Sigmoid colon (tissue), 7 donors: ENCODE data around the gene AQP12B. TPM values are rescaled to one million over a fixed set of nuclear protein-coding genes. Genes with fewer than 3 reads are reported as not detected.

Experiments
- DNase-seq: peaks from one replicate; pipeline ENCODE4 v3.0.0-alpha.2; 2019
- H3K27ac ChIP-seq, 4 donors: fragments of 200-600 bp; sonication (generic); one replicate each; pipeline ENCODE4 v1.5.1; 2016 to 2019; ENCODE audit warnings: mild to moderate bottlenecking in 1 of 4
- H3K27me3 ChIP-seq, 3 donors: fragments of 200-600 bp; sonication (generic); one replicate each; pipeline ENCODE4 v1.5.1; 2019; ENCODE audit warnings: mild to moderate bottlenecking in 1 of 3
- H3K36me3 ChIP-seq, 4 donors: fragments of 200-600 bp; sonication (generic); one replicate each; pipeline ENCODE4 v1.5.1; 2016 to 2019
- H3K4me1 ChIP-seq, 4 donors: fragments of 200-600 bp; sonication (generic); one replicate each; pipeline ENCODE4 v1.5.1; 2017 to 2019
- H3K4me3 ChIP-seq, 4 donors: fragments of 200-600 bp; sonication (generic); one replicate each; pipeline ENCODE4 v1.5.1; 2017 to 2019; ENCODE audit warnings: mild to moderate bottlenecking in 2 of 4, moderate library complexity in 1 of 4
- H3K9me3 ChIP-seq, 4 donors: fragments of 200-600 bp in 3 of 4; sonication (generic) in 3 of 4; one replicate each; pipeline versions ENCODE4 v1.5.1 to v1.6.1; 2013 to 2019
- EP300 ChIP-seq, 4 donors: sonication (generic); formaldehyde crosslinking; IDR thresholded peaks; one replicate each; pipeline ENCODE4 v1.6.1; 2017; ENCODE audit warnings: antibody characterized with exemption in 4 of 4
- POLR2A ChIP-seq, 2 donors: fragments of 450-650 bp; IDR thresholded peaks; one replicate each; pipeline ENCODE4 v1.6.1; 2016; ENCODE audit warnings: antibody characterized with exemption in 2 of 2, mild to moderate bottlenecking in 2 of 2, moderate library complexity in 2 of 2
- POLR2AphosphoS5 ChIP-seq, 4 donors: sonication (generic); formaldehyde crosslinking; IDR thresholded peaks; one replicate each; pipeline ENCODE4 v1.6.1; 2017; ENCODE audit warnings: antibody characterized with exemption in 4 of 4
- WGBS, 2 donors: extraction: QIAGEN DNeasy Blood & Tissue Kit; methylation state at CpG; one replicate each; pipeline ENCODE4 v1.1.7; 2013; 5-methylcytosine and 5-hydroxymethylcytosine counted together
- intact Hi-C: fragments of 100-400 bp; cut with DNase I; formaldehyde crosslinking; loops from one replicate; pipeline ENCODE4 v1.15.1; 2023
- polyA plus RNA-seq, 3 donors: library from polyadenylated mRNA; stranded (reverse); fragments of 200-250 nt; gene quantifications; one replicate each; pipeline ENCODE4 v1.2.3, GENCODE V29; 2013
- total RNA-seq, 4 donors: library from RNA; depleted of rRNA; stranded (reverse); fragments of >200 nt; gene quantifications; one replicate each; pipeline ENCODE4 v1.1.0, GENCODE V29; 2016
- TF ChIP-seq, protein P1 (sequence below), 4 experiments: fragments of 450-650 bp in 3 of 4; fragments of 200-600 bp in 1 of 4; IDR thresholded peaks; one replicate each; pipeline ENCODE4 v1.5.1; 2016 to 2019; ENCODE audit warnings: antibody characterized with exemption in 4 of 4, mild to moderate bottlenecking in 3 of 4, moderate library complexity in 2 of 4
- donor health status: healthy with polysubstance abuse.
- donor health status: Bipolar disorder and iron deficiency.
- donor health status: healthy.

The AQP12B gene
- total and polyA plus RNA-seq, 7 donors = 1.2 to 5.5 TPM; not detected in 5

DNA sequence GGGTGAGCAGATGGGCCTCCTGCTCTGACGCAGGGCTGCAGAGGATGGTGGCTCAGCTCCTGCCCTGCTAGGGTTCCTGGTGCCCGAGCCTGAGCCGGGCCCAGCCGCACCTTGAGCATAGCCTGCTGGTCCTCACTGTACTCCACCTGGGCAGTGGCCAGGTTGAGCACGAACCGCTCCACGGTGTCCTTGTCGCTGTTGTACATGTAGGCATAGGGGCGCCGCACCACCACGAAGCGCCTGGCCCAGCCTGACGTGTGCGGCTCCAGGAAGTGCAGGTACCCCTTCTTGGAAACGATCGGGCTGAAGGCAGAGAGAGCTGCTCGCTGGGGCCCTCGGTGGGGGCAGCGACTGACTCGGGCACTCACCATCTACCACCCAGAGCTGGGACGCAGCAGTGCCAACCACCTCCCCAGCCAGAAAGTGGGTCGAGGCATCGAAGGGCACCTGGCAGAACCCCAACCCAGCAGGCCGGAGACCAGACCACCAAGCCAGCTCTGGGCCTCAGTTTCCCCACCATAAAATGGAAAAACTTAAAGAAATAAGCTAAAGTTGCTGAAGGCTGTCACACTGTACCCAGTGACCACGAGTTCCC is 36.3 kb upstream of the AQP12B start:
- no peaks in the 10 kb centered on the region for H3K4me1 ChIP-seq
- TF ChIP-seq EP300 (IDR thresholded peaks at IDR 0.05) = no peak
- TF ChIP-seq POLR2AphosphoS5 (IDR thresholded peaks at IDR 0.05) = no peak
- TF ChIP-seq POLR2A (IDR thresholded peaks at IDR 0.05) = no peak
- TF ChIP-seq, protein P1, sequence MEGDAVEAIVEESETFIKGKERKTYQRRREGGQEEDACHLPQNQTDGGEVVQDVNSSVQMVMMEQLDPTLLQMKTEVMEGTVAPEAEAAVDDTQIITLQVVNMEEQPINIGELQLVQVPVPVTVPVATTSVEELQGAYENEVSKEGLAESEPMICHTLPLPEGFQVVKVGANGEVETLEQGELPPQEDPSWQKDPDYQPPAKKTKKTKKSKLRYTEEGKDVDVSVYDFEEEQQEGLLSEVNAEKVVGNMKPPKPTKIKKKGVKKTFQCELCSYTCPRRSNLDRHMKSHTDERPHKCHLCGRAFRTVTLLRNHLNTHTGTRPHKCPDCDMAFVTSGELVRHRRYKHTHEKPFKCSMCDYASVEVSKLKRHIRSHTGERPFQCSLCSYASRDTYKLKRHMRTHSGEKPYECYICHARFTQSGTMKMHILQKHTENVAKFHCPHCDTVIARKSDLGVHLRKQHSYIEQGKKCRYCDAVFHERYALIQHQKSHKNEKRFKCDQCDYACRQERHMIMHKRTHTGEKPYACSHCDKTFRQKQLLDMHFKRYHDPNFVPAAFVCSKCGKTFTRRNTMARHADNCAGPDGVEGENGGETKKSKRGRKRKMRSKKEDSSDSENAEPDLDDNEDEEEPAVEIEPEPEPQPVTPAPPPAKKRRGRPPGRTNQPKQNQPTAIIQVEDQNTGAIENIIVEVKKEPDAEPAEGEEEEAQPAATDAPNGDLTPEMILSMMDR (IDR thresholded peaks at IDR 0.05) = no peak
- no peak overlapping the region for H3K4me3 ChIP-seq
- WGBS, 2 donors = 86 to 89% methylated on average over 25 of the region's 25 CpGs
- no peak overlapping the region for H3K27ac ChIP-seq
- no peaks in the 10 kb centered on the region for H3K36me3 ChIP-seq
- DNase-seq = no peak
- no peaks in the 10 kb centered on the region for H3K9me3 ChIP-seq
- intact Hi-C loops = no loop called here
- H3K27me3 ChIP-seq = no peaks in the 10 kb centered on the region

DNA sequence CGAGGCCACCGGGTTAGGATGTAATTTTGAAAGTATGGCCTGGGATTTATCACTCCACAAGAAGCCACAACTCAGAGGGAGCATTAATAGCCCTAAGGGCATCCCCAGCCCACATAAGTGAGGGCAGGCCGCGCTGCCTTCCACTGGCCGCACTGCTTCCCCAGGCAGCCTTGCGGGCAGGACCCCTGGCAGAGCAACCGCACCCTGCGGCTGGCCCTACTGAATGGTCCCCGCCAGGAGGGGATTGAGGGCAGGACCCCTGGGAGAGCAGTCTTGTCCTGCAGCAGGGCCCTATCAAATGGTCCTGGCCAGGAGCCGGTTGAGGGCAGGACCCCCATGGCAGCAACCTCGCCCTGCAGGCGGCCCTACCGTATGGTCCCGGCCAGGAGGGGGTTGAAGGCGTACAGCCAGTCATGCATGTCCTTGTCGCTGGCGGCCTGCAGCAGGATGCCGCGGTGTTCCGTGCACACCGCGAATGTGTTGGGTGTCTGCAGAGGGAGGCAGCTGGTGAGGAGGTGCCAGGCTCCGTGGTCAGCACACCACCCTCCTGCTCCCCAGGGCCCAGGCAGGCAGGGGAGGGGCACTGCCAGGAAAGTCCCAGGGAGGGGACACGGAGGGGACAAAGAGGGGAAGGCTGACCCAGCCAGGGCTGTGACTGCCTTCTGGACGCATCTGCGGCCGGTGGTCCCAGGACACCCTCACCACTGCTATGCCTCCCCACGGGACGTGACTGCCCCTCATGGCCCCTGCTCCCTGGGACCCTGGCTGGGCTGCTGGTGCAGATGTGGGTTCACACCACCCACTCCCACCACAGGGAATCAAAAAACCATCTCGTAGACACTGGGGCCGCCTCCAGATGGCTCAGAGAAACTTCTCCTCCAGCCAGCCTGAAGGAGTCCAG is 35.2 kb upstream of the AQP12B start:
- Histone ChIP-seq H3K36me3 (no peaks in the 10 kb centered on the region), H3K4me1 (no peaks in the 10 kb centered on the region), H3K27ac (no peak overlapping the region), H3K27me3 (no peaks in the 10 kb centered on the region), H3K9me3 (no peaks in the 10 kb centered on the region), H3K4me3 (no peak overlapping the region)
- 87 to 91% methylated on average over 31 of the region's 31 CpGs for WGBS, 2 donors
- TF ChIP-seq EP300 (IDR thresholded peaks at IDR 0.05) (no peak), POLR2AphosphoS5 (IDR thresholded peaks at IDR 0.05) (no peak), POLR2A (IDR thresholded peaks at IDR 0.05) (no peak)
- TF ChIP-seq, protein P1 (IDR thresholded peaks at IDR 0.05) = no peak
- intact Hi-C loops = no loop called here
- no peak for DNase-seq

DNA sequence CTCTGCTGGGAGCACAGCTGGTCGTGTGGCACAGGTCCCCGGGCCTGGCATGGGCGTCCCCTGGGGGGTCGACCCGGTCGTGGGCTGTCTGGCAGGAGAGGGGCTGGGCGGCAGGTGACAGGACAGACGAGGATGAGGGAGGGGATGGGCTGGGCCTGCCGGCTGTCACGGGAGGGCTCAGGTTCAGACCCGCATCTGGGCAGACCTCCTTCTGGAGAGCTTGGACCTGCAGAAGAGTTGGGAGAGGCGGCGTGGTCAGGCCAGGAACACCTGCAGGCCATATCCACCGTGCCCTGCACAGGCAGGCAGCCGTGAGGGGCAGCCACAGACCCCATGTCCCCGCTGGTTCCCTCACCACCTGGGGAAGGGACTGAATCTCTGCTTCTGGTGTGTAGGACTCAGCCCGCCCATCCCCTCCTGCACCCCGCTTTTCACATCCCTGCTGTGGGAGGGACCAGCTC is 34.5 kb upstream of the AQP12B start:
- Histone ChIP-seq H3K27me3 (no peaks in the 10 kb centered on the region), H3K4me1 (no peaks in the 10 kb centered on the region), H3K4me3 (no peak overlapping the region), H3K27ac (no peak overlapping the region), H3K36me3 (no peaks in the 10 kb centered on the region), H3K9me3 (no peaks in the 10 kb centered on the region)
- 76 to 86% methylated on average over 18 of the region's 18 CpGs for WGBS, 2 donors
- no peak for DNase-seq
- TF ChIP-seq POLR2AphosphoS5 (IDR thresholded peaks at IDR 0.05) = no peak
- TF ChIP-seq POLR2A (IDR thresholded peaks at IDR 0.05) = no peak
- TF ChIP-seq EP300 (IDR thresholded peaks at IDR 0.05) = no peak
- TF ChIP-seq, protein P1 (IDR thresholded peaks at IDR 0.05) = no peak
- intact Hi-C loops = no loop called here

DNA sequence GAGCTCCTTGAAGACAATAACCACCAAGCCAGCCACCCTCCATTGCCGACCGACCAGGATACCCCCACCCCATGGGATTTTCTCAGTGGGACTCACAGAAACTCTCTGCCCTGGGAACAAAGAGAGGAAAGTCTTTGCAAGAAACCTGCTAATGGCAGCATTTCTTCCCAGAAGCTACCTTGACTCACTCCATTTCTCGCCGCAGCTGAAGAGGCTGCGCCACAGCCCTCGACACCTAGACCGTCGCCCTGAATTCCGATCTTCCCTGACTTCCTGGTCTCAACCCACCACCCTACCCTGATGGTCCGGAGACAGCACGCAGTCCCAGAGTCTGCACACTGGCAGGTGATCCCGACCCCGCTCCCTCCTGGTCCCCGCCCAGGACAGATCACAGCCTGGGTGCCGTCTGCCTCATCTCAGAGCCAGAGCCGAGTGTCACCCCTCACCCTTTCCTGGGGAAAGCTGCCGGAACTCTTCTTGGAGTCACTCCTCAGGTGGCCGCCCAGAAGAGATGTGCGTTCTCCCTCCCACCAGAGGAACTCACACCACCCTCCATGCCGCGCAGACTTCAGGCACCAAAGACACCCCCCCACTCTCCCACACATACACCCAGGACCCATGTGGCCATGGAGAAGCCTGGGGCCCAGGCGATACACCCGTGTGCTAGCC is 33.6 kb upstream of the AQP12B start:
- no peak for DNase-seq
- WGBS, 2 donors = 87 to 91% methylated on average over 23 of the region's 23 CpGs
- no peaks in the 10 kb centered on the region for H3K36me3 ChIP-seq
- no peaks in the 10 kb centered on the region for H3K27me3 ChIP-seq
- TF ChIP-seq EP300 (IDR thresholded peaks at IDR 0.05) = no peak
- TF ChIP-seq, protein P1 (IDR thresholded peaks at IDR 0.05) = no peak
- intact Hi-C loops = no loop called here
- no peaks in the 10 kb centered on the region for H3K4me1 ChIP-seq
- no peak overlapping the region for H3K4me3 ChIP-seq
- no peak overlapping the region for H3K27ac ChIP-seq
- H3K9me3 ChIP-seq = no peaks in the 10 kb centered on the region
